Measurements from ENCODE around the gene TRIM62. TPM values are rescaled to one million over a fixed set of nuclear protein-coding genes. Genes with fewer than 3 reads are reported as not detected.
"Not testable (repeated sequence)": the region's sequence is repeated elsewhere in the genome, so short reads cannot be mapped to it uniquely, and the experiment has no call there.

The TRIM62 gene
- total and polyA plus RNA-seq, 4 experiments from 2014 or later: 7.2 to 26.2 (median 13.8) TPM

DNA sequence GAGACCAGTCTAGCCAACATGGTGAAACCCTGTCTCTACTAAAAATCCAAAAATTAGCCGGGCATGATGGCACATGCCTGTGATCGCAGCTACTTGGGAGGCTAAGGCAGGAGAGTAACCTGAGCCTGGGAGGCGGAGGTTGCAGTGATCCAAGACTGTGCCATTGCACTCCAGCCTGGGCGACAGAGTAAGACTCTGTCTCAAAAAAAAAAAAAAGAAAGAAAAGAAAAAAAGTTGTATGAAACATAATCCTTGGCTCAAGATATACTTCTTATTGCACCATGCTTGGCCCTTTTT is 81.8 kb downstream of the TRIM62 start:
- Histone ChIP-seq H3K4me3 (ENCODE audit: low read length in 2 of 2) (peak overlapping the region in 1 of 2 donors; percentile 28), H3K4me1 (ENCODE audit: insufficient read depth, low read length) (peaks cover 53% of the 10 kb centered on the region), H3K27ac (ENCODE audit: low read depth, low read length) (peak overlapping the region; percentile 41)
- H3K9me3 ChIP-seq (ENCODE audit: control insufficient read depth in 1 of 2, low read length in 2 of 2); H3K9me3 Mint-ChIP-seq; H3K27me3 Mint-ChIP-seq; DNase-seq; H3K36me3 ChIP-seq (ENCODE audit: insufficient read depth, low read length); intact Hi-C loops (cut with micrococcal nuclease); H3K36me3 Mint-ChIP-seq; H3K27me3 ChIP-seq (ENCODE audit: insufficient read depth, low read length): not testable (repeated sequence)
- Mint-ChIP-seq H3K4me1 (peaks cover 28 to 70% (median 53%) of the 10 kb centered on the region in 4 donors), H3K4me3 (peak overlapping the region in 7 of 8 donors; percentile 72 to 85 (median 82)), H3K27ac (peak overlapping the region; percentile 88 to 99 (median 97))
- CTCF ChIA-PET (ENCODE audit: partially characterized antibody): interaction anchor here (1.3 to 10.2 kb wide), 4 partner anchors 11 to 167 kb away, joined by 4 to 95 read pairs (median 6); partner anchors contain the start of gene AZIN2
- POLR2A ChIA-PET (ENCODE audit: partially characterized antibody): interaction anchor here (1.4 to 2.9 kb wide), 2 partner anchors 11 to 26 kb away, joined by 3 to 19 read pairs; no protein-coding TSS in a partner anchor

DNA sequence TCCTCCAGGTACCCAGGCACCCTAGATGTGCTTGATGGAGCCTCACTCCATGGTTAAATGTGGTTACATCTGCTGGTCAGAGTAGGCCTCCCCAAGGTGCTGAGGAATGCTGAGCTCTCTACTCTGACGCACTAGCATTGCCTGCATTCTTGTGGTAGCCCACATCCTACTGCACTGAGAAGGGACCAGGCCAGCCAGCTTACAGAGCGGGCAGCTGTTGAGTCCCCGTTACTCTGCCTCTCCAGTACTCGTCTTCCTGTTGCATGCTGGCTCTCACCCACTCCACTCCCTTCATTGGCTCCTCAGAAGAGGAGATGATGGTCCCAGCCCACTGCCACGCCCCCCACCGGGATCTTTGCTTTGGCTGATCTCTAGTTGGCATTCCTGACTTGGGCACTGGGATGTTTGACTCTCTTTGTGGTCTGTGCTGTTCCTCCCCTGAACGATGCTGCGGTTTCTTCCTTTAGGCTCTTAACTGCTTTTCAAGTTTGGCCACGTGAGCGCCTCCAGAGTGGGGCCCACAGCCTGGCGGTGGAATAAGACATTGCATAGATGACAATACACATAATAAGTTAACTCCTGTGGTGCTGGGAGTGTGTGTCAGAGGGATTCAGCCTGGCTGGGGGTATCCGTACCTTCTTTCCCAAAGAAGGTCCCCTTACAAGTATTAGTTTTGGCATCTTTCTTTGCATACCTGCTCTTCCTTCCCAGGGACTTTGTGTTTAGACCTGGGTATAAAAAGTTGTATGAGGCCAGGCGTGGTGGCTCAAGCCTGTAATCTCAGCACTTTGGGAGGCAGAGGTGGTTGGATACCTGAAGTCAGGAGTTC is 82.3 kb downstream of the TRIM62 start:
- H3K27ac ChIP-seq (ENCODE audit: low read depth, low read length): peak overlapping the region; percentile 41
- no peaks in the 10 kb centered on the region for H3K27me3 ChIP-seq (ENCODE audit: insufficient read depth, low read length)
- Mint-ChIP-seq H3K27me3 (no peaks in the 10 kb centered on the region), H3K9me3 (no peaks in the 10 kb centered on the region), H3K27ac (peak overlapping the region; percentile 88 to 99 (median 97)), H3K4me1 (peaks cover 30 to 76% (median 57%) of the 10 kb centered on the region in 4 donors), H3K4me3 (peak overlapping the region; percentile 38 to 85 (median 82)), H3K36me3 (peaks cover 0 to 3% of the 10 kb centered on the region in 2 donors)
- H3K36me3 ChIP-seq (ENCODE audit: insufficient read depth, low read length): no peaks in the 10 kb centered on the region
- peaks cover 56% of the 10 kb centered on the region for H3K4me1 ChIP-seq (ENCODE audit: insufficient read depth, low read length)
- no peaks in the 10 kb centered on the region for H3K9me3 ChIP-seq (ENCODE audit: control insufficient read depth in 1 of 2, low read length in 2 of 2)
- DNase-seq: peak; percentile 81 to 90 (median 85)
- POLR2A ChIA-PET (ENCODE audit: partially characterized antibody): interaction anchor here (0.9 to 4.1 kb wide), 11 partner anchors 11 to 250 kb away, joined by 3 to 47 read pairs (median 5); partner anchors contain the start of genes AZIN2 and TRIM62
- H3K4me3 ChIP-seq (ENCODE audit: low read length in 2 of 2): peak overlapping the region in 1 of 2 donors; percentile 28
- intact Hi-C loops (cut with micrococcal nuclease): loop anchor here (1.0 to 2.0 kb wide), 3 partner anchors 18 to 63 kb away; partner anchors contain the start of genes AK2 and AZIN2
- CTCF ChIA-PET (ENCODE audit: partially characterized antibody): interaction anchor here (0.5 to 10.2 kb wide), 9 partner anchors 10 to 167 kb away, joined by 3 to 95 read pairs (median 4); partner anchors contain the start of gene AZIN2

DNA sequence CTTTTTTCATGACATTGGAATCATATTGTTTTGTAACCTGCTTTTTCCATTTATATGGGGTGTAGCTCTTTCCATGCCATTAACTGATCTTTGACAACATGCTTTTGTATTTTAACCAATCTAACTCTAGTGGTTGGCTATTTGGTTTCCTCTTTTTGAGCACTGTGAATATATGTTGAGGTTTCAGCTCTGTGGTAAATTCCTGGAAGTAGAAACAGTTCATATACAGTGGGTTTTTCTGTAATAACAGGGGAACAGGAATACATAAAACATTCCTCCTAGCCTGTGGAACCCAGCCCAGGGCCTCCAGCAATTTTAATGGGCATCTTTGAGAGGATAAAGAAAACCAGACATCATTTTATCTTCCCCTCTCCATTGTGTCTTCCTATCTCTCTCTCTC is 83.5 kb downstream of the TRIM62 start:
- no peaks in the 10 kb centered on the region for H3K27me3 Mint-ChIP-seq
- no peaks in the 10 kb centered on the region for H3K36me3 ChIP-seq (ENCODE audit: insufficient read depth, low read length)
- intact Hi-C loops (cut with micrococcal nuclease): loop anchor here (2.0 kb wide), 1 partner anchor 62 kb away; the partner anchor contains the start of gene AK2
- peaks cover 0 to 3% of the 10 kb centered on the region in 2 donors for H3K36me3 Mint-ChIP-seq
- H3K27ac ChIP-seq (ENCODE audit: low read depth, low read length): peak overlapping the region; percentile 41
- peak overlapping the region; percentile 15 to 85 (median 76) for H3K4me3 Mint-ChIP-seq
- peak overlapping the region; percentile 88 to 99 (median 97) for H3K27ac Mint-ChIP-seq
- H3K27me3 ChIP-seq (ENCODE audit: insufficient read depth, low read length): no peaks in the 10 kb centered on the region
- no peak for DNase-seq
- H3K9me3 Mint-ChIP-seq: no peaks in the 10 kb centered on the region
- ChIA-PET POLR2A (ENCODE audit: partially characterized antibody) (interaction anchor here (1.6 to 4.1 kb wide), 3 partner anchors 10 to 31 kb away, joined by 5 to 47 read pairs (median 19); no protein-coding TSS in a partner anchor), CTCF (ENCODE audit: partially characterized antibody) (interaction anchor here (4.9 to 10.2 kb wide), 2 partner anchors 16 to 29 kb away, joined by 42 to 95 read pairs; partner anchors contain the start of gene AZIN2)
- H3K4me1 Mint-ChIP-seq: peaks cover 29 to 78% (median 56%) of the 10 kb centered on the region in 4 donors
- H3K4me3 ChIP-seq (ENCODE audit: low read length in 2 of 2): no peak overlapping the region
- peaks cover 56% of the 10 kb centered on the region for H3K4me1 ChIP-seq (ENCODE audit: insufficient read depth, low read length)
- H3K9me3 ChIP-seq (ENCODE audit: control insufficient read depth in 1 of 2, low read length in 2 of 2): no peaks in the 10 kb centered on the region

DNA sequence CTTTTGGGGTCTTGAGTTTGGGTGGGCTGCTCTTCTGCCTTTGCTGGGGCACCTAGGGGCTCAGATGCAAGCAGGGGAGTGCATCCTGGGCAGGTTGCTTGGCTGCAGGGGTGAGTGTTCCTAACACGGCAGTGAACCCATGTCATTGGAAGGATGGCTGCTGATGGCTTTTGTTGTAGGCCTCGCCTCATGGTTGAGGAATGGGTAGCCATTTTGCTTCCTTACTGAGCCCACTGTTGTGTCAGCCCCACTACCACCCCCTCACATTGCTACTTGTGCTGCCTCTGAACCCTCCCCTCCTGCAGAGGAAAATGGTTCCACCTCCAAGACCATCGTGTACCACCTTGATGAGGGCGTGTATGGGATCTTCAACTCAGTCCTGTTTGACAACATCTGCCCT is 84.1 kb downstream of the TRIM62 start:
- Mint-ChIP-seq H3K4me1 (peaks cover 25 to 78% (median 53%) of the 10 kb centered on the region in 4 donors), H3K4me3 (peak overlapping the region in 2 of 8 donors; percentile 71 to 81), H3K36me3 (no peaks in the 10 kb centered on the region), H3K27ac (peak overlapping the region; percentile 51 to 99 (median 96)), H3K9me3 (no peaks in the 10 kb centered on the region), H3K27me3 (no peaks in the 10 kb centered on the region)
- H3K4me1 ChIP-seq (ENCODE audit: insufficient read depth, low read length): peaks cover 56% of the 10 kb centered on the region
- no peaks in the 10 kb centered on the region for H3K9me3 ChIP-seq (ENCODE audit: control insufficient read depth in 1 of 2, low read length in 2 of 2)
- ChIA-PET CTCF (ENCODE audit: partially characterized antibody) (interaction anchor here (3.1 to 10.2 kb wide), 3 partner anchors 16 to 164 kb away, joined by 7 to 95 read pairs (median 42); partner anchors contain the start of gene AZIN2), POLR2A (ENCODE audit: partially characterized antibody) (interaction anchor here (2.1 to 4.1 kb wide), 3 partner anchors 9 to 29 kb away, joined by 9 to 47 read pairs (median 19); partner anchors contain the start of gene AZIN2)
- H3K4me3 ChIP-seq (ENCODE audit: low read length in 2 of 2): no peak overlapping the region
- no peaks in the 10 kb centered on the region for H3K36me3 ChIP-seq (ENCODE audit: insufficient read depth, low read length)
- intact Hi-C loops (cut with micrococcal nuclease): loop anchor here (2.0 kb wide), 1 partner anchor 61 kb away; the partner anchor contains the start of gene AK2
- no peaks in the 10 kb centered on the region for H3K27me3 ChIP-seq (ENCODE audit: insufficient read depth, low read length)
- DNase-seq: no peak
- H3K27ac ChIP-seq (ENCODE audit: low read depth, low read length): no peak overlapping the region

DNA sequence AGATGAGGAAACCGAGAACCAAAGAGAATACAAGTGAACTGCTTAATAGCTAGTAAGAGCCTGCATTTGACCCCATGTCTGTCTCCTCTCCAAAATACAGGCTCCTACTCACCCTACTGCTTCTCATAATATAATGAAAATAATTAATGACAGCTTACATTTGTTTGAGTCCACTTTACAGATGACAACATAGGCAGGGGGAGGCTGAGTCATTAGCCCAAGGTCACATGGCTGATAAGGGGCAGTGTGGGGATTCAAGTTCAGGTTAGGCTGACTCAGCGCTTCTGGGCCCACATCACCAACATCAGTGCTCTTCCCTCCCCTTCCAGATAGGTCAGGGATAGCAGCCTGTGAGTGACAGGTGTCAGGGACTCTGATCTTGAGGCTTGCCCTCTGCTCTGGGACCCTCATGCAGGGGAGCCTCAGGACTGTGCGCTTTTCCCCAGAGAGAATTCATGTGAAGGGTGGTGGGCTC is 84.7 kb downstream of the TRIM62 start:
- Mint-ChIP-seq H3K9me3 (no peaks in the 10 kb centered on the region), H3K27ac (peak overlapping the region in 4 of 7 donors; percentile 59 to 99 (median 97)), H3K4me3 (no peak overlapping the region), H3K36me3 (no peaks in the 10 kb centered on the region), H3K27me3 (no peaks in the 10 kb centered on the region), H3K4me1 (peaks cover 25 to 73% (median 48%) of the 10 kb centered on the region in 4 donors)
- Histone ChIP-seq H3K27ac (ENCODE audit: low read depth, low read length) (no peak overlapping the region), H3K9me3 (ENCODE audit: control insufficient read depth in 1 of 2, low read length in 2 of 2) (no peaks in the 10 kb centered on the region), H3K4me1 (ENCODE audit: insufficient read depth, low read length) (peaks cover 56% of the 10 kb centered on the region), H3K27me3 (ENCODE audit: insufficient read depth, low read length) (no peaks in the 10 kb centered on the region), H3K4me3 (ENCODE audit: low read length in 2 of 2) (no peak overlapping the region), H3K36me3 (ENCODE audit: insufficient read depth, low read length) (no peaks in the 10 kb centered on the region)
- ChIA-PET POLR2A (ENCODE audit: partially characterized antibody) (interaction anchor here (2.1 to 4.1 kb wide), 2 partner anchors 16 to 30 kb away, joined by 9 to 47 read pairs; partner anchors contain the start of gene AZIN2), CTCF (ENCODE audit: partially characterized antibody) (interaction anchor here (1.1 to 10.2 kb wide), 6 partner anchors 9 to 163 kb away, joined by 3 to 95 read pairs (median 10); partner anchors contain the start of gene AZIN2)
- intact Hi-C loops (cut with micrococcal nuclease): no loop called here
- no peak for DNase-seq

DNA sequence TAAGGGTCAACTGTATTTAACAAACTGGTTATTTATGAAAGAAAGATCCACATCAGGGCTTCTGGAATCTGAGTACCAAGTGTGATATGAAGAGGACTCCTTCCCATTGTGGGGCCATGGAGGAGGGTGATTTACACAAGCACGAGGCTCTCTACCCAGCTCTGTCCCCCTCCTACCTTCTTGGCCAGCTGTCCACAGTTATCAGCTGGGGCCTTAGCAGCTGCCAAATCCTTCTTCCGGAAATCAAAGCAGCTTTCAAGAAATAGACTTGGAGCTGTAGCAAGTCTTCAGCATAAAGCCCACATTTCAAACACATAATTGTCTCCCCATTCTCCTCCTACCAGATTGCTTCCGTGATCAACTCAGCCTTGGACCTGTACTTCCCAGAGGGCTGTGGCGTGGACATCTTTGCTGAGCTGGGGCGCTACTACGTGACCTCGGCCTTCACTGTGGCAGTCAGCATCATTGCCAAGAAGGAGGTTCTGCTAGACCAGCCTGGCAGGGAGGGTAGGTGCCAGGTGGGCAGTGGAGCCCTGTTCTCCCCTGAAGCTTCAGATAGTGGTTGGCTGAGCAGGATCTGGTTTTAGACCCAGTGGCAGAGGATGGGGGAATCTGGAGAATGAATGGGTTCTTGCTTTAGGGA is 85.4 kb downstream of the TRIM62 start:
- POLR2A ChIA-PET (ENCODE audit: partially characterized antibody): interaction anchor here (0.5 to 4.1 kb wide), 5 partner anchors 15 to 84 kb away, joined by 3 to 47 read pairs (median 4); partner anchors contain the start of gene AZIN2
- Mint-ChIP-seq H3K4me3 (no peak overlapping the region), H3K36me3 (no peaks in the 10 kb centered on the region), H3K27me3 (no peaks in the 10 kb centered on the region), H3K9me3 (no peaks in the 10 kb centered on the region), H3K4me1 (peaks cover 25 to 68% (median 47%) of the 10 kb centered on the region in 4 donors), H3K27ac (peak overlapping the region in 3 of 7 donors; percentile 56 to 98 (median 59))
- CTCF ChIA-PET (ENCODE audit: partially characterized antibody): interaction anchor here (1.1 to 10.2 kb wide), 11 partner anchors 8 to 168 kb away, joined by 3 to 95 read pairs (median 6); partner anchors contain the start of gene AZIN2
- Histone ChIP-seq H3K36me3 (ENCODE audit: insufficient read depth, low read length) (no peaks in the 10 kb centered on the region), H3K27ac (ENCODE audit: low read depth, low read length) (no peak overlapping the region), H3K4me1 (ENCODE audit: insufficient read depth, low read length) (peaks cover 56% of the 10 kb centered on the region), H3K27me3 (ENCODE audit: insufficient read depth, low read length) (no peaks in the 10 kb centered on the region), H3K4me3 (ENCODE audit: low read length in 2 of 2) (no peak overlapping the region), H3K9me3 (ENCODE audit: control insufficient read depth in 1 of 2, low read length in 2 of 2) (no peaks in the 10 kb centered on the region)
- DNase-seq: no peak
- intact Hi-C loops (cut with micrococcal nuclease): no loop called here

Data from CD4-positive, alpha-beta memory T cell (primary cell).